ENCODE results near the gene CHRNA4. TPM values are rescaled to one million over a fixed set of nuclear protein-coding genes. Genes with fewer than 3 reads are reported as not detected.

CHRNA4 gene
- 0.38 TPM for total RNA-seq
- long read RNA-seq, result 0 reads

DNA sequence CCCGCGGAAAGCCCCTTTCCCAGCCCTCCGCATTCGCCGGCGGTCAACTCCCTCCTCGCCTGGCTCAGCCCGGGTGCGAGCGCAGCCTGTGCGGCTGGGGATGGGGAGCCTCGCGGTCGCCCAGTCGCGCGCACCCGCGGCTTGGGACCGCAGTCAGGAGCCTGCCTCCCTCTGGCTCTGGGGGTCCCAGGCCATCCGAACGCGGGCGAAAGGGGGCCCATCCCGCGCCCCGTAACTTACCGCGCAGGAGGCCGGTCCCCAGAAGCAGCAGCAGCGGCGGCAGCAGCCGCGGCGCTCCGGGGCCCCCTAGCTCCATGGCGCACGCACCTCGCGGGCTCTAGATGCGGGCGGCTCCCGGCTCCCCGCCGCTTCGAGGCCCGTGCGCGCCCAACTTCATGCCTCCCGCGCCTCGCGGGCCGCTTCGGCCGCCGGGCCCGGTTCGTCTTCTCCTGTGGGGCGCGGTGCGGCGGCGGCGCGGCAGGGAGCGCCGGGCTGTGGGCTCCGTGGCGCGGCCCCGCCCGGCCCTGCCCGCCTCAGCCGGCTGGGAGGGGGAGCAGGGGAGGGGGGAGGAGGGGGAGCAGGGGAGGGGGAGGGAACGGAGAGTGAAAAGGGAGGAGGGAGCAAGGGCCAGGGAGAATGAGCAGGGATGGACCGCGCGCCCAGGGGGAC, at the start of gene CHRNA4:
CHRNA4 (minus strand) TSS at position 500 of the 669 bp plus-strand sequence; CDS start at position 316, 184 bp downstream.
- Histone ChIP-seq H3K36me3 (no peaks in the 10 kb centered on the region), H3K27me3 (ENCODE audit: low read depth) (peaks cover 84% of the 10 kb centered on the region), H3K27ac (replicated peaks) (no peak within 1 kb of the TSS), H3K4me1 (peaks cover 33% of the 10 kb centered on the region), H3K4me3 (peak within 1 kb of the TSS; percentile 55), H3K9me3 (replicated peaks) (no peaks in the 10 kb centered on the region)
- TF ChIP-seq, protein P1, sequence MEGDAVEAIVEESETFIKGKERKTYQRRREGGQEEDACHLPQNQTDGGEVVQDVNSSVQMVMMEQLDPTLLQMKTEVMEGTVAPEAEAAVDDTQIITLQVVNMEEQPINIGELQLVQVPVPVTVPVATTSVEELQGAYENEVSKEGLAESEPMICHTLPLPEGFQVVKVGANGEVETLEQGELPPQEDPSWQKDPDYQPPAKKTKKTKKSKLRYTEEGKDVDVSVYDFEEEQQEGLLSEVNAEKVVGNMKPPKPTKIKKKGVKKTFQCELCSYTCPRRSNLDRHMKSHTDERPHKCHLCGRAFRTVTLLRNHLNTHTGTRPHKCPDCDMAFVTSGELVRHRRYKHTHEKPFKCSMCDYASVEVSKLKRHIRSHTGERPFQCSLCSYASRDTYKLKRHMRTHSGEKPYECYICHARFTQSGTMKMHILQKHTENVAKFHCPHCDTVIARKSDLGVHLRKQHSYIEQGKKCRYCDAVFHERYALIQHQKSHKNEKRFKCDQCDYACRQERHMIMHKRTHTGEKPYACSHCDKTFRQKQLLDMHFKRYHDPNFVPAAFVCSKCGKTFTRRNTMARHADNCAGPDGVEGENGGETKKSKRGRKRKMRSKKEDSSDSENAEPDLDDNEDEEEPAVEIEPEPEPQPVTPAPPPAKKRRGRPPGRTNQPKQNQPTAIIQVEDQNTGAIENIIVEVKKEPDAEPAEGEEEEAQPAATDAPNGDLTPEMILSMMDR (IDR thresholded peaks at IDR 0.05; ENCODE audit: borderline replicate concordance), result no peak
- intact Hi-C loops (cut with micrococcal nuclease), result no loop called here
- no peak for DNase-seq

DNA sequence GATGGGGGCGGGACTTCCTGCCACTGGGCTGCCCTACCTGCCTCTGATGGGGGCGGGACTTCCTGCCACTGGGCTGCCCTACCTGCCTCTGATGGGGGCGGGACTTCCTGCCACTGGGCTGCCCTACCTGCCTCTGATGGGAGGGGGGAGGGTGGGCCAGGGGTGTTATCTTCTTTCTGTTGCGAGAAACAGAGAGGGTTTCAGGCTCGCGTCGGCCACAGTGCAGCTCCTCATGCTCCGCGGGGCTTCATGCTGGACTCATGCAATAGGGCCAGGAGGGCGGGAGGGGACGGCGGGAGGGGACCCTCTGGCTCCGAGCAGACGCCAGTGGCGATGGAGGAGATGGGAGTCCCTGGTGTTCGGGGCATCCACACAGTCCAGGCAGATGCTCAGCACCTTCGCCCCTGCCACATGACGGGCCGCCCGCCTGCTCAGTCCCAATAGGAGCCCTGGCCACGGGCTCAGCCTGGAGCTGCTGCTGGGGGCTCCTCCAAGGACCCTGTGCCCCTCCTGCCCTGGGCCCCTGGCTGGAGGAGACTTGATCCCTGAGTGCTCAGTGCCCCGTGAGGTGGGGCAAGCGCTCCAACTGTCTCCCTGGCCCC, 48.8 kb upstream of the CHRNA4 start:
- intact Hi-C loops (cut with micrococcal nuclease), result no loop called here
- no peaks in the 10 kb centered on the region for H3K4me1 ChIP-seq
- H3K9me3 ChIP-seq (replicated peaks), result no peaks in the 10 kb centered on the region
- H3K27ac ChIP-seq (replicated peaks), result no peak overlapping the region
- TF ChIP-seq, protein P1 (IDR thresholded peaks at IDR 0.05; ENCODE audit: borderline replicate concordance), result no peak
- no peak for DNase-seq
- H3K36me3 ChIP-seq, result no peaks in the 10 kb centered on the region
- H3K4me3 ChIP-seq, result no peak overlapping the region
- H3K27me3 ChIP-seq (ENCODE audit: low read depth), result peaks cover 72% of the 10 kb centered on the region

DNA sequence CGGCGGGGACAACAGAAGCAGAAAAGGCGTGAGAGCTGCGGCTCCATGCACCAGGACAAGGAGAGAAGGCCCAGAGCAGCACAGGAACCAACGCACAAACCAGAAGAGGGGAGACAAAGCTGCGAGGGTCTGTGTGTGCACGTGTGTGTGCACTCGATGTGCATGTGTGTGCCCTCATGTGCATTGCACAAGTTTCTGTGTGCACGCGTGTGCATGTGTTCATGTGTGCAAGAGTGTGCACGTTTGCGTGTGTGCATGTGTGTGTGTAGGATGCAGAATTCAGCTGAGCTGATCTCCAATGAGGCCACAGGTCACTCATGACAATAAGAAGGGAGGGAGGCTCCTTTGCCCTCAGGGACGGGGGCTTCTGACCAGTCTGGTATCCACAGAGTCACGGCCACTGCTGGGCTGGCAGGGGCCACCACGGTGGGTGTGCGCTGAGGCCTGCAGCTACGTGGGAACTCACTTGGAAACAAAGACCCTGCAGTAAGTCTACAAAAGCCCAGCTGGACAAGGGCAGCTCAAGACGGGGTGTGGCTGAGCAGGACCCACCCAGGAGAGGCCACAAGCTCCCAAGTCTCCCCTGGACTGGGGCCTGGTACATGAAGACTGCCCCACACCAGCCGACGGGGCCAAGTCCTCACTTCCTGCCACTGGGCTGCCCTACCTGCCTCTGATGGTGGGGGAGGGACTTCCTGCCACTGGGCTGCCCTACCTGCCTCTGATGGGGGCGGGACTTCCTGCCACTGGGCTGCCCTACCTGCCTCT, 48.1 kb upstream of the CHRNA4 start:
- no peak for DNase-seq
- TF ChIP-seq, protein P1 (IDR thresholded peaks at IDR 0.05; ENCODE audit: borderline replicate concordance), result no peak
- intact Hi-C loops (cut with micrococcal nuclease), result no loop called here
- Histone ChIP-seq H3K27ac (replicated peaks) (no peak overlapping the region), H3K4me3 (no peak overlapping the region), H3K9me3 (replicated peaks) (no peaks in the 10 kb centered on the region), H3K4me1 (no peaks in the 10 kb centered on the region), H3K27me3 (ENCODE audit: low read depth) (peaks cover 72% of the 10 kb centered on the region), H3K36me3 (no peaks in the 10 kb centered on the region)

DNA sequence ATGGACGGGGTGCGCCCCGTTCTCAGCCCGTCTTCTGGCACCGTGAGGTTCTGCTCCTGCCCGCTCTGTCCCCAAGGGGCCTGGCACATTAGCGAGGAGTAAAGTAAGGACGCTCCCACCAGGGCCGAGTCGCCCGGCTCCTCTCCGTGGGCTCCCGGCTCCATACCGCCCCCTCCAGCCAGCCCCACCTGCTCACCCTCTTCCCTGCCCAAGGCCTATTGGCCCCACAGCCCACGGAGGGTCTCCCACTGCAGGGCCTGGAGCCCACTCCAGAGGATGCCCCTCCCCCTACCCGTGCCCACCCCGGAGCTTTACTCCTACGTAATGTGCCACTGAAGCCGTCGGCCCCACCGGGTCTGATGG, 47.5 kb upstream of the CHRNA4 start:
- Histone ChIP-seq H3K9me3 (replicated peaks) (no peaks in the 10 kb centered on the region), H3K27me3 (ENCODE audit: low read depth) (peaks cover 72% of the 10 kb centered on the region), H3K36me3 (no peaks in the 10 kb centered on the region), H3K4me1 (no peaks in the 10 kb centered on the region), H3K27ac (replicated peaks) (no peak overlapping the region), H3K4me3 (no peak overlapping the region)
- intact Hi-C loops (cut with micrococcal nuclease), result no loop called here
- DNase-seq, result no peak
- TF ChIP-seq, protein P1 (IDR thresholded peaks at IDR 0.05; ENCODE audit: borderline replicate concordance), result no peak

DNA sequence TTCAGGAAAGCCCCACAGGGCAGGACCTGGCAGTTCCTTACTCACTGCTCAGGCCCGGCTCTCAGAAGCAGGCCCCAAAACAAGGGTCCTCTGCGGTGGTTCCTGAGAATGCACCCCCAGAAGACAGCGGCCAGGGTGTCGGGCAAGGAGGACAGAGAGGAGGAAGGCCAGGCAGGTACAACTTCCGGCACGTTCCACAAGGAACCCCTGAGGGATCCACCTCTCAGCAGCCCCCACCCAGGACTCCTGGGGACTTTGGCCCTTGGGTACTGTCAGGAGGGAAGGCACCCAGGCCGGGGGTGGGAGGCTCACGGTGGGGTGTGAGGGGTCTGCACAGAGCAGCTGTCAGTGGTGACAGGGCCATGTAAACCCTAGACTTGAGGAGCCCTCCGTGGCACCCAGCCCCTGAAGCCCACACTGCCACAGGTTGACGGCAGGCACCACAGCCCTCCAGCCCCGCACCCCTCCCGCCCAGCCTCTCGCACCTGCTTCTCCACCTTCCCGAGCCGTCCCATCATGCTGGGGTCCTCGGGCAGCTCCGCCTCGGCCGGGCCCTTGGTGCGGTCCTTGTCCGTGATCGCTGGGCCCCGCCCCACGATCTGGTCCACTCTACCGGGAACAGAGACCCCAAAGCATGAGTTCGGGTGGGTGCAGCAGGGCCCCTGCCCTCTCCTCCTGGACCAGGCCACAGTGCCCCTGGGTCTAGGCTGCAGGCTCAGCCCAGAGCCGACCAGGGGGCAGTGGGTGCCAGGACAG, 47.0 kb upstream of the CHRNA4 start:
- no peaks in the 10 kb centered on the region for H3K9me3 ChIP-seq (replicated peaks)
- TF ChIP-seq, protein P1 (IDR thresholded peaks at IDR 0.05; ENCODE audit: borderline replicate concordance), result no peak
- no peaks in the 10 kb centered on the region for H3K4me1 ChIP-seq
- H3K4me3 ChIP-seq, result no peak overlapping the region
- DNase-seq, result no peak
- H3K27me3 ChIP-seq (ENCODE audit: low read depth), result peaks cover 72% of the 10 kb centered on the region
- intact Hi-C loops (cut with micrococcal nuclease), result no loop called here
- H3K36me3 ChIP-seq, result no peaks in the 10 kb centered on the region
- no peak overlapping the region for H3K27ac ChIP-seq (replicated peaks)
